GM12874 (cell line): ENCODE measurements around the gene DGCR2.
A peak's percentile ranks its signal among the peaks of the same experiment; 100 is the strongest.

Source experiments
- CTCF ChIP-seq: IDR thresholded peaks from 2 replicates; pipeline ENCODE4 v1.5.1; 2011; ENCODE audit warnings: low read depth, mild to moderate bottlenecking, control low read depth, low read length, moderate library complexity; ENCODE audit not compliant: insufficient read depth

Gene DGCR2

GRCh38 chr22:19122752-19123492 is 710 bp upstream of the DGCR2 start:
- no peak for TF ChIP-seq CTCF

- TF ChIP-seq CTCF, result no peak
Measured at GRCh38 chr22:19121631-19122142, 525 bp downstream of the DGCR2 start.

- no peak for TF ChIP-seq CTCF
Measured at GRCh38 chr22:19120829-19121630, 1.2 kb downstream of the DGCR2 start.

GRCh38 chr22:19119949-19120348 is 2.3 kb downstream of the DGCR2 start:
- no peak for TF ChIP-seq CTCF

GRCh38 chr22:19118329-19118880 is 3.8 kb downstream of the DGCR2 start:
- no peak for TF ChIP-seq CTCF

GRCh38 chr22:19117111-19117512 is 5.1 kb downstream of the DGCR2 start:
- TF ChIP-seq CTCF, result no peak

- TF ChIP-seq CTCF, result peak; percentile 31; the same call in 1 of the 2 replicates
Measured at GRCh38 chr22:19115628-19116027, 6.6 kb downstream of the DGCR2 start.
